GM21360 (cell line): ENCODE results near the gene ZBTB7C.

ENCODE experiments used
- ATAC-seq: cut with Tn5 transposase; IDR thresholded peaks from one replicate; pipeline ENCODE4 v1.9.1; 2021; ENCODE audit warnings: mild to moderate bottlenecking, moderate library complexity; ENCODE audit not compliant: unreplicated experiment

ZBTB7C gene

DNA sequence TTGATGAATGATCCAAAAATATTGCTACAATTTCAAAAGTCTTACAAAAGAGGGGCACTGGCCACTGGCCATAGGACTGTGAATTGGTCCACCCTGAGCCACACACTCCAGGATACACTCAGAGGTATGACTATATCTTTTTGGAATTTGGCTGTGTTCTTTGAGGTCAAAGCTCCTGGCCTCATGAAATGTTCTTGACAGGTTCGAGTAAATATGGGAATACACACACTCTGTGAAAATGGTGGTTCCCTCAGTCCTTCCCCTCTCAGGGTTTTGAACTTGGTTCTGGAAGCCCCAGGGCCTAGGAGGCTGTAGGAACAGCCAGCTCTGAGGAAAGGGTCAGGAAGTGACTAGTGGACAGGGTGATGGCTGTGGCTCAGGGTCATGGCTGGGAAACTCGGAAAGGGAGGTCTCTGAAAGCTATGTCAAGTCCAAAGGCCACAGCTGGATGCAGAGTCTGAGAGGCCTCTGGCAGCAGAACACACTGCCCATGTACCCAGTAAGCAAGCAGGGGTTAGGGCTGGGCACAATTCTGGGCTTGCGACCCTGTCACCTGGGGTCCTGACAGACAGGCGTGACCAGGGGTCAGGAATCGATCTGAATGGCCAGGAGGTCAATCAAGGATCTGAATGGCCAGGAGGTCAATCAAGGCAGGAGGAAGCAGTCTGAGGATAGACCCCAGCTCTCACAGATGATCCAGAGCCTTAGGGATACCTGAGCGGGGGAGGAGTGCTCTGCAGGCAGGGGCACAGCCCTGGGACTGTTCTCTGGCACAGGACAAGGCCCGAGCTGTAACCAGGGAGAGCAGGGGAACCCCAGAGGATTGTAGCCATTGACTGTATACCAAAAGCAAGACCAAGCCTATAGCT lies 255.3 kb downstream of the ZBTB7C start:
- no peak for ATAC-seq

DNA sequence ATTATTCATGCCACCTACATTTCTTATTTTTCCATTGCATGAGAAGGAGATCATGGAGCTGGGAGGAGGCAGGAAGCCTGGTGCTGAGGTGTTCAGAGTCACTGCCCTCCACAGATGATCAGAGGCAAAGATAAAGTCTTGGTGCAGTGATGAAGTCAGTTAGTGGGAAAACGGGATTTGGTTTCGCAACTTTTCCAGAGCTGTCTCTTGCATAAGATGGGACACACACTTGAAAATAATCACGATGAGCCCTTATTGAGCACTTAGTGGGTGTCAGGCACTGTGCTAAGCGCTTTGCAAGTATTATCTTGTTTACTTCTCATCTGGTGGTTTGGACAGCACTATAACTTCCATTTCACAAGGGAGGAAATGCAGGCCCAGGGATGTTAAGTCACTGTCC lies 256.6 kb downstream of the ZBTB7C start:
- no peak for ATAC-seq

DNA sequence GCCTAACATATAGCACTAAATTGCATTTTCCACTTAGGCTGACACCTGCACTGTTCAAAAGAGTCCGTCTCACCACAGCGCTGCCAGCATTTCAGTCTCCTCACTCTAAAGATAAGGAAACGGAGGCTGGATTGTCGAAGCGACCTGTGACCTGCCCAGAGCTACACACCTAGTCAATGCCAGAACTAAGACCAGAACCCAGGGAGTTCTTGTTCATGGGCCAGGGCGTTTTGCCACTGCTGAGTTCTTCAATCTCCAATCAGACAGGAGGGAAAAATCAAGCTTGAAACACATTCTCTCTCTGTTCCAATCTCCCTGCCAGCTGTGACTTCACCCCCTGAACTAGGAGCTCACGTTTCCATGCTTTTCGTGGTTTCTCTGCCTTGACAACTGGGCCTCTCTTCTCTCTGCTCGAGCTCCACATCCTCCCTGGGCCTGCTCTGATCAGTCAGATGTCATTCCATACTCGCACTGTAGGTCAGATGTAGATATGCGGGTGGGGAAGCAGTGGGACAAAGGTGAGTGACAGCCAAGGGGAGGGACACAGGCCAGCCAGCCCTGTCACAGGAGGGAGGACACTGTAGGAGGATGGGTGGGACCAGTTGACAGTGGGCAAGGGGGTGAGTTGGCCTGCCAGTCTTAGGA lies 257.6 kb downstream of the ZBTB7C start:
- ATAC-seq: no peak

DNA sequence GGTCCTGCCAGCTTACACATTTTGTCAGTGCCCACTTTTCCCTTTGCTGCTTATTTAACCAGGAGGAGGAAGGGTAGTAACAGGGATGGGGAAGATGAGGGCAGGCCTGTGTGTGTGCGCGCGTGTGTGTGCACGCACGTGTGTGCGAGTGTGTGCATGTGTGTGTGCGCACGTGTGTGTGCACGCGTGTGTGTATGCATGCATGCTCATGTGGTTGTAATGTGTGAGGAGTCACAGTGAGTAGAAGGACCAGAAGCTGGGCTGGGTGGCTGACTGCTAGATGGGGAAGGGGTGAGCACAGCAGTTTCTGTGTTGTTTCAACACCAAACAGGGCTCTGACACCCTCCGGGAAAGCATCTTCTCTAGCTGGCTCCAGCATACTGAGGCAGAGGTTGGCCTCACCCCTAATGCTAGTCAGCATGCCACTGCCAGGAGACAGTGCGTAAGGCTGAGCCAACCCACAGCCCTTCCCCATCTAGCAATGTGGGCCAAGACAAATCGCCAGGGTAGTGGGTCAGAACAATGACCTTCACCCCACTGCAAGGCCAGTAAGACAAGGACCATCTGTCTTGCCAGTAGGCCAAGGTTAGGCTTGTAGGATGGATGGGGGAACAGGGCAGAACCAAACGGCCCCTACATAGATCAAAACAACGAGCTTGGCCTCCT lies 260.0 kb downstream of the ZBTB7C start:
- no peak for ATAC-seq

DNA sequence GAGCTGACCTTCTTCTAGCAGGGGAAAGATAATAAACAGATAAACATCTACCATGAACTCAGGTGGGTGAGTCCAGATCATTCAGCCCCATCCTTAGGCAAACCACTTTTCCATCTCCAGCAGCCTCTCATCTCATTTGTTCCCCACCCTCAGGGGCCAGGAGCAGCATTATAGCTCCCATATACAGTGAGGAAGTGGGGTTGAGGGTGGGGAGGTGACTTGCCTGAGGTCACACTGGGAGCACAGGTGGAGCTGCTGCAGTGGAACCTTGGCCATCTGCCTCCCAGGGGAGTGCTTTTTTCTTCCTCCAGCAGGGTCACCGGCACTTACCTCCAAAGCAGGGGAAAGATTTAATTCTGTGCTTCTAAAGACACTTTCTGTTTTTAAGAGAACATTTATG lies 266.2 kb downstream of the ZBTB7C start:
- no peak for ATAC-seq

DNA sequence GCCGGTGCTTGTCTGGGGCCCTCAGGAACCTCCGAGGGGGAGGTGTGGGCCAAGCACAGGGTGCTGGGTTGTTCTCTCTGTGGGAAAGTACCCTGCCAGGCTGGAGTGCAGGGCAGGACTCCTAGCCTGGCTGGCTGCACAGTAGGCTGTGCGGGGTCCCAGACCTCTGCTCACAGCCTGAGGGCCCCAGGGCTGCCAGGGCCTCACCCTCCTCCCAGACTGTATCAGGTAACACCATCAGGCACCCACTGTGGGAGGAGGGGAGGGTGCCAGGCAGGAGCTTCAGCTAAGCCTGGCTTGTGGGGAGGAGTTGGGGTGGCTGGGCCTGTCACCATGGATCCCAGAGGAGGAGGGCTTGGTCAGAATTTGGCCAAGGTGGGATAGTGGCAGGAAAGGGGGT lies 266.8 kb downstream of the ZBTB7C start:
- ATAC-seq: no peak

DNA sequence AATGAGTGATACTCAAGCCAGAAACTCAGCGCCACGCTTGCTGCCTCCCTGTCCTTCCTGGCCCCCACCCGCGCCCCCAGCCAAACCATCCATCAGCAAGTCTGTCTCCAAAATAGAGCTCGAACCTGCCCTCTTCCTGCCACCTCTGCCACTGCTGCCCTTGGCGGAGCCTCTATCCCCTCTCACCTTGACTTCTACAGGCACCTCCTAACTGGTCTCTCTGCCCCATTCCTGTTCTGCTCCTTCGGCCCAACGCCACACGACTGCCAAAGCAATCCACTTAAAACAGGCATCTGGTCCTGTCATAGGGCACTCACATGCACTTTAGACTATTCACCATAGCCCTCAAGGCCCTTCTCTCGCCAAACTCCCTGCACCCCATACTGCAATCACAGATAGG lies 268.5 kb downstream of the ZBTB7C start:
- ATAC-seq: no peak

DNA sequence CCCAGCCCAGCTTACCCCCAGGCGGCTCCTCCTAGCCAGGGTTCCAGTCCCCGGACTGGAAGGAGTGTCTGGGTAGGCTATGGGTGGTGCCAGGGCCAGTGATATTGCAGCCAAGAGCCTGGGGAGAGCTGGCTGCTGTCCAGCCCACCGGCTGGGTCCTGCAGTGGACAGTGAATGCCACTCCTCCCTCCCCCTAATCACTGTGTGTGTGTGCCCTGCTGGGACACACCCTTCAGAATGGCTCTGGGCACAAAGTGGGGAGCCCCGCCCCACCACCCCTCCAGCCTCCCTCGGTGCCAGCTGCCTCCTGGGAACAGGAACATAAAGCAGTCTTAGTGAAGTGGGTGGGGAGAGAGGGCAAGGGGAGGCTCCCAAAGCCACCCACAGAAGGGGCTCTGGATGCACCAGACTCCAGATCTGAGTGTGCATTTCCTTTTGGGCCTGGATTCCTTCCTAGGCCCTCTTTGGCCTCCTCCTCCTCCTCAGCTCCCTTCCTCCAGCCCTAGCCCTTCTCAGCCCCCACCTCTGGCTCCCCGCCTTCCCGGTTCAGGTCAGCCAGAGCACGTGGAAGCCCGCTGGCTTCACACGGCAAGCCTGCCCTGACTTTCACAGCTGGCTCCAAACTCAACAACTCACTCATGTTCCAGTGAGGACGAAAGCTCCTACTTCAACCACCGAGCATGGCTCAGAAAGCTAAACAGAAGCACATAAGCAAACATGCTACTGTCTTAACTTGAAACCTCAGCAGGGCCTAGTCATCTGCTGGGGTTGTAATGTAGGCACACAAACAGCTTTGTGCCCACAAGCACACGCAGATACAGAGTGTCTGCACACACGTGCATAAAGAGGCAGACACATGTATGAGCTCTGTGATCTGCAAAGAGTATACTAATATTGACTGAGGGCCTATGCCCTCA lies 269.5 kb downstream of the ZBTB7C start:
- no peak for ATAC-seq

DNA sequence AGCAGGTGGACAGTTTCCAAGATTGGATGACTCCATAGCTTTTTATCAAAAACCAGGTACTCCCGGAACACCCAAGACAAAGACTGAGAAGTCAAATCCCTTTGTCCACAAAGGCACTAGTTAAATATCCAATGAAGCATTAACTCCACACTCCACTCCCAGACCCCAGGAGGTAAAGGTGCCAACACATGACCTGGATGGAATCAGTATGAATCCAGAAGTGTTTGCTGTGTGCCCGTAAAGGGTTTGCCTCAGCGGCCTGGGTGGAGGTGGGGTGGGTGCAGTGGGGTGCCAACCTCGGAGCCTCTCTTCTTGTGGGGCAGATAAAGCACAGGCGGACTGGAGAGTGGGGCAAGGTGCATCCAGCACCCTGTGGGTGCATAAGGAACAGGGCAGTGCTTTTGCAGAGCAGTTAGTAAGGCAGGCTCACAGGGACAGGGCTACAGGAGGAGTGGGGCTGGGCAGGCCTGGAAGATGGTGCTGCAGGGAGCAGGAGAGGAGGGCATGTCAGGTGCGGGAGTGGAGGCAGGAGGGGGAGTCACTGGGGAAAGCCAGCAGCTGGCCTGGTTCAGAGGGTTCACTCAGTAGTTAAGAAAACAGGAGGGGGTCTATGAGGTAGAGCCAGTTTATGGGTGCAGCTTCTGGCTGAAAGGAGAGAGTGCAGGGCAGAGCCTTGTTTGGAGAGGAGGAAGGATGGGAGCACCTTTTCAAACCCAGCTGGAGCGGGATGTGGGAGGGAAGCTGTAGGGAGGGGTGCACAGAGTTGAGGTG lies 270.3 kb downstream of the ZBTB7C start:
- no peak for ATAC-seq

DNA sequence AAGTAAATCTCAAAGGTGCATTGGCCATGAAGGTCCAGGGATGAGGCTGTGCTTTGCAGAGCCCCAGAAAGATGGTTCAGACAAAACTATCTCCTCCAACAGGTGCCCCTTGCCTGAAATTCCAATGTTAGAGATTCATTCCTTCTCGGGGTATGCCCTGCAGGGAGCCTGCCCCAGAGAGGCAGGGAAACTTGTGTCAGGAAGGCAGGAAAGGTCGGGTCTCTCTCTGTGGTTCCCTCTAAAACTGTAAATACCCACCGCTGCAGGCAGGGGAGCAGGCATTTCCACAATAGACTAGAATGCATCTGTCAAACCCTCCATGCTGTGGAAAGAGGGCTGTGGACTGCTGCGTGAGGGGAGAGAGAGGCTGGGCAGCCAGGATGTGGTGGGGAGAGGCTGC lies 271.0 kb downstream of the ZBTB7C start:
- no peak for ATAC-seq

DNA sequence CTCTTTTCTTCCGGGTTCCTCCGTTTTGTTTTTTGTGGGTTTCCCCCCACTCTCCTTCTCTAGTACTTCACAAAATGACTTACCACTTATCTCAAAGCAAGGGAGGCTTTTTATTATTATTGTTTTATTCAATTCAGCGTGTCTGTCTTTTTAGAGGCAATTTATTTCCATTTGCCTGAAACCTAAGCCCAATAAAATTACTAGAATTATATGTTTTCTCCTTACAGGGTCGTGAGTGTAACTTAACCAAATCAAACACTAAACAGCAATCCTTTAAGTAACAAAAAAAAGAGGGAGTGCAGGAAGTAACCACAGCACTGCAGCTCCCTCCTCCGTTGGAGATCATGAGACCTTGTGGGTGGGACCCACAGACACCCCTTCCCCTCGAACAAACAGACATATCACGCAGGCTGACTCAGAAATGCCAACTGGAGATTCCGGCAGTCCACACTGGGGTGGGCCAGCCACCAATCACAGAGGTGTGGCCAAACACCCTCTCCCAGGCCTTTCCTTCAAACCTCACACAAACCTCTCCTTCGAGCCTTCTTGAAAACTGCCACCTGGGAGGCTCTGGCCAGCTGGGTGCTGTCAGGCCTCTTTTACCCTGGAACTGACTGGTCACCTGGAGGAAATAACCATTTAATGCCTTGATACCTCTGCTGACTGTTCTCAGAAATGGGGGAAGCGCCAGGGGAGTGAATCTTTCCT lies 271.7 kb downstream of the ZBTB7C start:
- no peak for ATAC-seq

DNA sequence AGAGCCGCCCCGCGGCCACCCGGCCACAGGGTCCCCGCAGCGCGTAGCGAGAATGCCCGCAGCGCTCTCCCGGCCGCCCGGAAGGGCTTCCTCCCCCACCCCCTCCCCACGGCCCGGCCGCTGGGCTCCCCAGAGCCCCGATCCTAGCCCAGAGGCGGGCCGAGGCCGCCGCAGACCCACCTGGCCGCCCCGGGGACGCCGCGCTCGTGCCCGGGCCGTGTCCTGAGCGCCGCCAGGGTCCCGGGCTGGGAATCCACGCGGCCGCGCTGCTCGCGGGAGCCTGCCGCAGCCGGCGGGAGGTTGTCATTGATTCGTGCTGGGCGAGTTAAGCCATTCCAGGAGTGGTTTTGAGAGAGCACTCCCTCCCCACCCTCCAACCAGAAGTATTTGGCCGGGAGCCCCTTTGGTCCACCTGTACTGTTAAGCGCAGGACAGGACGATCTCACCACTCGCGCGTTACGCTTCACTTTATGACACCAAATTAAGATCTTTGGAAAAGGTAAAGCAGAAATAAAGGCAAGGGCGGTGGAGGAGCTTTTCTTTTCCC lies 272.3 kb downstream of the ZBTB7C start:
- ATAC-seq: no peak

DNA sequence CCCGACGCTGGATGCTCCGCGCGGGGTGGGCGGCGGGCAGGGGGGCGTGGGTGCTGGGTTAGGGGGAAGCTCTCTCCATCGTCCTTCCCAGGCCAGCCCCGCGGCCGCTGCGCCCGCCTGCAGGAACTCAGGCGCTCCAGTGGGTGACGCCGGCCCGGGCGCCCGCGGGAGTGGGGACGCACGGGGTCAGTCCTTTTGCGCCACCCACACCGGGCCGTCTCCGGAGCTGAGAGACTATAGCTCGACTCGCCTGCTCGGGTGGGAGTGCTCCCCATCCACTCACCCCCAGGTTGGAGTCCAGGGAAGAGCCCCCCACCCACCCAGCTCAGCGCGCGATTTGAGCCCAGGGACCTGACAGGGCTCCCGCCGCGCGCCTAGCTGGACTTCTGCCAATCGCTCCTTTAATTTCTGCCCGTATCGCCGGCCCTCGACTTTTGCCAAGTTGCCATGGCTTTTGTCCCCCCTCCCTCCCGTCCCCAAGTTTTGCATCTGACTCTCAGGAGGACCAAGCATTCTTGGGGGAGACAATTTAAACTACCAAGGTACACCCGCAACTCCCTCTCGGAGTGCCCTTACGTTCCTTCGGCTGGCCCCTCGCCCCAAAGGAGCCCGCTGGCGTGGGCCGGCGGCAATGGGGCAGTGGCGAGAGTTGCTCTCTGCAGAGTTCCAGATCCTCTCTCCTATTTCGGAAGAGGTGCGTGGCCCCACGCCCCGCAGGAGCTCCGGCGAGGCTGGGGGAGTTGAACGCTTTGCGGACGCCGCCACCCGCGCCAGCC lies 272.9 kb downstream of the ZBTB7C start:
- ATAC-seq: no peak

DNA sequence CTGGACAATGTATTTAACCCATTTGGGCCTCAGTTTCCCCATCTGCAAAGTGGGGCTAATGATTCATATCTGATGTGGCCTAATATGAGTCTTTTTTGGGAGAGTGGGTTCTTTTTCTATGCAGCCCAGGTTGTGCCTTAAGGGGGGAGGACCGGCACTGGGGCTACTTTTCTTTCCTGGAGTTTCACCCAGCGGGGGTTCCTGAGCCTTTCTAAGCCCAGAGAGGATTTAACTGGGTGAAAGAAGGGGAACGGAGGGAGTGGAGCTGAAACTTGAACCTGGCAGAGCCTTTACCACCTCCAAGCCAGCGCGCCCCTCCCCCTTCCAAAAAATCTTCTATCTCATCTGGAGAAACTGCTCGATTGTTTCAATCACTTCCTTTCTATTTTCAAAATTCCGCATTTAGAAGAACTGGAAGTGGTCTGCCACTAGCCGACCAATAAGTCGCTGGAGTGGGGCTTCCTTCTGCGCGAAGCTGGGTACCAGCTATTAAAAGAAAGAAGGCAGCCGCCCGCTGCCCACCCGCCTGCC lies 273.7 kb downstream of the ZBTB7C start:
- no peak for ATAC-seq

DNA sequence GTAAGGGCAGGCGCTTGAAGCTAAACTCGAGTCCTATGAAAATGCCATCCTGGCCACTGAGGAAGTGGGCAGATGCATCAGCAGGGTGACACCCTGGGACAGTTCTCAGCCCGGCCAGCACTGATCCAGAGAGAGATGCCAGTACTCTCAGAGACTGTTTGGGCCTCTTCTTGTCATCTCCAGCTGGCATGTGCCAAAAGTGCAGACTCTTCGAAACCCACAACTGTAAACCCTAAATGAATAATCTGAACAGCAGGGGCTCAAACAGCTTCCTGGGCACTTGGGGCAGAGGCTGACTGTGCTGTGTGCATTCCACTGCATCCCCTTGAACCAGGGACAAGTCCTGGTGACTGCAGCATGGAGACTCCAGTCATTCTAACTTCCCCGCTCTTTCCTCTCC lies 274.6 kb downstream of the ZBTB7C start:
- no peak for ATAC-seq

DNA sequence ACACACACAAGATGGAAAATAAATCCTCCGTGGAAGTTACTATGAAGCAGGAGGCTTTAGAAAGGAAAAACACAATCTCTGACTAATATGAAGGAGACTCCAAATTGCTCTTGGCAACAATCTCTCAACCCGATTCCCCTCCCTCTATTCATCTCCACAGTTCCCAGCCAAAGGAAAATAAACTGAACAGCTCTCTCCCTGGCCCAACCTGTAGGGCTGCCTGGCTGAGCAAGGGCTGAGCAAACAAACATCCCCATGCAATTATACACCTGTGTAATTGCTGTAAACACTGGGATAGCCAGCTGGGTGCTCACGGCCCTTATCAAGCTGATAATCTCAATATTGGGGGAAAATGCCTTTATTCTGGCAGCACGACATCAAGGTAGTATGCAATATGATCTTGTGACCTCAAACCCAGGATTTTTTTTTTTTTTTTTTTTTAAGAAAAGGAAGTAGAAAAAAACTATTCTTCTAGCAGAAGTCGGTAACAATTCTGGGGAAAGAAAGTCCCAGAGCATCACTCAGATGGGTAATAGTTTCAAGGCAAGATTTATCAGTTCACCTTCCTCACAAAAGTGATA lies 275.4 kb downstream of the ZBTB7C start:
- no peak for ATAC-seq

DNA sequence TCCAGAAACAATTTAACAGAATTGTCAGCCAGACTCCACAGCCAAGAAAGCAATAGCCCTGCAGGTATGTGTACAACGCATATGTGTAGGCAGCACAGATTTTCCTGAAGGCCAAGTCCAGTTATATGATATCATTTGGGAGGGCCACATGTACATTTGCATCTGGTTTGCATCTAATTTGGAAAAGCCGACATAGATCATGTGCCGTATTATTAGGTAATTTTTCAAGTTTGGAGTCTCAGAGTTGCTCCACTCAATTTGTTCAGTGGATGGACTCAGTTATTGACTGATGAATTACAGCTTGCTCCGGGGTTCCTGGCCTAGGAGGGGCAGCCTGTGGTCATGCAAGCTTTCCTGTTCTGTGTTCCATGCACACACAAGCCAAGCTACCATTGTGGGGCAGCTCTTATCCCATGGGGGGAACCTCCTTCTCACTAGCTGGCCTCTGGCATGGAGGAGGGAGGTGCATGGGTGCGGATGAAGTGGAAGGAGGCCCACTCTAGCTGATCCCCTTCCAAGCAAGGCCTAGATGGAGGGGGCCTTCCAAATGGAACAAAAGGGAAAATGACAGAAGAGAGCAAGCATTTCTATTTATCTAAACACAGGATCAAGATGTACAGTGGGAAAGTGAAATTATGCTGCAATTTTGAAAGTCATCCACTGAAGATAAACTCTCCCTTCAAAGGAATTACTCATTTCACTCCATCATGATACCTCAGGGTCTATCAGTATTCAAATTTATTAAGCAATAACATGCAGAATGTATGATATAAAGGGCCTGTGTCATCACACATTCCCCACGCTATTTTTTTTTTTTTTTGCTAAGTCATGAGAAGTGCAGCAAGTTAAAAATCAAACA lies 276.2 kb downstream of the ZBTB7C start:
- ATAC-seq: no peak
